ENCODE data around the gene NCAPD2.

GRCh38 chr12:6464531-6464930 is 29.4 kb upstream of the NCAPD2 start:
- TF ChIP-seq POLR2A (IDR thresholded peaks at IDR 0.05): no peak
- TF ChIP-seq CTCF (IDR thresholded peaks at IDR 0.05): no peak
